Kidney (tissue), 14 donors: ENCODE measurements around the gene SERTAD4. TPM values are rescaled to one million over a fixed set of nuclear protein-coding genes. Genes with fewer than 3 reads are reported as not detected.

Experiments
- DNase-seq, 5 donors: peaks; one replicate each; pipeline ENCODE4 v3.0.0-alpha.2; 2013 to 2020
- FAIRE-seq: peaks from 2 replicates; lab custom pipeline; 2012; peaks lifted over from hg19 to GRCh38; lab: Jason Lieb, UNC
- H3K27ac ChIP-seq, 2 donors: one replicate each; pipeline ENCODE4 v1.7.0; 2013; ENCODE audit warnings: low read depth in 2 of 2, low read length in 2 of 2, inconsistent platforms in 1 of 2
- H3K27me3 ChIP-seq: one replicate; pipeline ENCODE4 v1.7.1; 2013; ENCODE audit warnings: low read length, inconsistent platforms; ENCODE audit not compliant: control insufficient read depth, insufficient read depth
- H3K36me3 ChIP-seq, 3 donors: one replicate each; pipeline versions ENCODE4 v1.7.0 to v1.7.1; 2013; ENCODE audit warnings: low read length in 3 of 3, control low read depth in 1 of 3, inconsistent platforms in 1 of 3; ENCODE audit not compliant: insufficient read depth in 3 of 3, control insufficient read depth in 2 of 3
- H3K4me1 ChIP-seq, 3 donors: one replicate each; pipeline versions ENCODE4 v1.7.0 to v1.7.1; 2013; ENCODE audit warnings: low read length in 3 of 3, inconsistent platforms in 1 of 3, low read depth in 1 of 3; ENCODE audit not compliant: control insufficient read depth in 2 of 3, insufficient read depth in 2 of 3
- H3K4me3 ChIP-seq, 3 donors: one replicate each; pipeline versions ENCODE4 v1.7.0 to v1.8.1; 2013; ENCODE audit warnings: low read length in 3 of 3, control low read depth in 1 of 3, inconsistent platforms in 1 of 3
- H3K9ac ChIP-seq, 3 donors: one replicate each; pipeline versions ENCODE4 v1.7.0 to v1.7.1; 2013; ENCODE audit warnings: low read length in 3 of 3, control low read depth in 1 of 3, inconsistent platforms in 1 of 3
- H3K9me3 ChIP-seq, 3 donors: one replicate each; pipeline versions ENCODE4 v1.7.0 to v1.7.1; 2013; ENCODE audit warnings: low read length in 3 of 3, control low read depth in 1 of 3, inconsistent platforms in 1 of 3; ENCODE audit not compliant: control insufficient read depth in 2 of 3, insufficient read depth in 1 of 3
- CTCF ChIP-seq: IDR thresholded peaks from 3 replicates; pipeline ENCODE4 v1.5.1; 2012; ENCODE audit warnings: mild to moderate bottlenecking, moderate library complexity, borderline replicate concordance; ENCODE audit not compliant: insufficient read depth; ENCODE audit errors: extremely low read depth
- intact Hi-C: fragments of 100-400 bp; cut with DNase I; formaldehyde crosslinking; loops from one replicate; pipeline ENCODE4 v1.11.1; 2022
- polyA plus RNA-seq: library from polyadenylated mRNA; stranded (reverse); fragments of 350-450 nt; fragmentation: Illumina TruSeq; extraction: RNeasy Lipid Tissue Mini Kit (QIAGEN cat#74804); gene quantifications from one replicate; pipeline ENCODE4 v1.2.3, GENCODE V29; 2014; ENCODE audit warnings: low read depth, low replicate concordance; ENCODE audit not compliant: insufficient read depth
- total RNA-seq: library from RNA; stranded (reverse); fragmentation: NEBNext Ultra II Directional; extraction: Animal tissue kit (Norgen Biotek cat#: 25700); gene quantifications from one replicate; pipeline ENCODE4 v1.2.1, GENCODE V29; 2021
- donor health status: control.
- donor health status: control.
- donor health status: control.
- donor health status: control.
- donor health status: control.
- donor health status: DM: yes; HTN: yes; CAD: no.
- donor health status: Normal renal cell carcinoma (clear cell type).

SERTAD4 gene
- total and polyA plus RNA-seq, 2 donors from 2014 or later: 0.92 to 9.2 TPM

GRCh38 chr1:210291081-210291764 is 58.6 kb downstream of the SERTAD4 start:
- TF ChIP-seq CTCF: no peak
- intact Hi-C loops: no loop called here
- no peaks in the 10 kb centered on the region for H3K9me3 ChIP-seq
- H3K9ac ChIP-seq: no peak overlapping the region
- H3K36me3 ChIP-seq: no peaks in the 10 kb centered on the region
- H3K4me1 ChIP-seq: peaks cover 0 to 12% (median 0%) of the 10 kb centered on the region in 3 donors
- H3K4me3 ChIP-seq: no peak overlapping the region
- DNase-seq (no peak), FAIRE-seq (no peak)
- no peaks in the 10 kb centered on the region for H3K27me3 ChIP-seq
- peak overlapping the region in 1 of 2 donors; percentile 87 for H3K27ac ChIP-seq

GRCh38 chr1:210291786-210292230 is 59.2 kb downstream of the SERTAD4 start:
- Histone ChIP-seq H3K9ac (peak overlapping the region in 1 of 3 donors; percentile 80), H3K4me1 (peaks cover 0 to 12% (median 0%) of the 10 kb centered on the region in 3 donors), H3K27me3 (no peaks in the 10 kb centered on the region), H3K36me3 (no peaks in the 10 kb centered on the region), H3K27ac (peak overlapping the region; percentile 68 to 87), H3K9me3 (no peaks in the 10 kb centered on the region), H3K4me3 (peak overlapping the region in 1 of 3 donors; percentile 68)
- intact Hi-C loops: no loop called here
- FAIRE-seq (no peak), DNase-seq (peak in 3 of 5 donors; percentile 69 to 77 (median 72))
- no peak for TF ChIP-seq CTCF

- peaks cover 0 to 12% (median 0%) of the 10 kb centered on the region in 3 donors for H3K4me1 ChIP-seq
- peak overlapping the region; percentile 28 to 68 (median 41) for H3K4me3 ChIP-seq
- intact Hi-C loops: no loop called here
- H3K36me3 ChIP-seq: no peaks in the 10 kb centered on the region
- no peaks in the 10 kb centered on the region for H3K9me3 ChIP-seq
- FAIRE-seq (no peak), DNase-seq (peak; percentile 80 to 92 (median 82))
- peak; percentile 22 for TF ChIP-seq CTCF
- peak overlapping the region; percentile 68 to 87 for H3K27ac ChIP-seq
- no peaks in the 10 kb centered on the region for H3K27me3 ChIP-seq
- H3K9ac ChIP-seq: peak overlapping the region in 2 of 3 donors; percentile 56 to 80
These were observed 59.8 kb downstream of the SERTAD4 start for GRCh38 chr1:210292231-210292871.
